ENCODE data around the gene ULK3.

Gene ULK3

DNA sequence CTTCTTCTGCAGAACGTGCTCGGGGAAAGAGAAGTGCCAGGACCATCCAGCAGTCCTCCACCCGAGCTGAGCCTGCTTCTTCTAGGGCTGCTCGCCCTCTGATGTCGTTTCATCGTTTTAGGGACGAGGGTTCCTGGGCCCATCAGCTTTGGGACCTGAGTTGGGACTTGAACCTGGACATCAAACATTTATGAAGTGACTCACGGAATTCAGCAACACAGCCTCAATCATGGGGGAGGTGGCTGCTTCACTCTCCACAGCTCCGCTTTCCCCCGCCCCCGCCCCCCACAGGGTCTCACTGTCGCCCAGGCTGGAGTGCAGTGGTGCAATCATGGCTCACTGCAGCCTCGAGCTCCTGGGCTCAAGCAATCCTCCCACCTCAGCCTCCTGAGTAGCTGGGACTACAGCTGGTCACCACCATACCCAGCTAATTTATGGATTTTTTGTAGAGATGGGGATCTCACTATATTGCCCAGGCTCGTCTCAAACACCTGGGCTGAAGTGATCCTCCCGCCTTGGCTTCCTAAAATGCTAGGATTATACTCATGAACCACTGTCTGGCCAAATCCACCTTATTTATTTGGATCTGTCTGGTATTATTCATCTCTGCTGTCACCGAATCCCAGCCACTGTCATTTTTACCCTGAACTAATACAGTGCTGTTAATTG, 30.9 kb upstream of the ULK3 start (continued):
- TF ChIP-seq, protein P1, sequence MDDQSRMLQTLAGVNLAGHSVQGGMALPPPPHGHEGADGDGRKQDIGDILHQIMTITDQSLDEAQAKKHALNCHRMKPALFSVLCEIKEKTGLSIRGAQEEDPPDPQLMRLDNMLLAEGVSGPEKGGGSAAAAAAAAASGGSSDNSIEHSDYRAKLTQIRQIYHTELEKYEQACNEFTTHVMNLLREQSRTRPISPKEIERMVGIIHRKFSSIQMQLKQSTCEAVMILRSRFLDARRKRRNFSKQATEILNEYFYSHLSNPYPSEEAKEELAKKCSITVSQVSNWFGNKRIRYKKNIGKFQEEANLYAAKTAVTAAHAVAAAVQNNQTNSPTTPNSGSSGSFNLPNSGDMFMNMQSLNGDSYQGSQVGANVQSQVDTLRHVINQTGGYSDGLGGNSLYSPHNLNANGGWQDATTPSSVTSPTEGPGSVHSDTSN (CRISPR knock-in tag; IDR thresholded peaks at IDR 0.05): no peak
- TF ChIP-seq ZNF623 (tag by site-specific recombination; IDR thresholded peaks at IDR 0.05) (no peak), SP7 (tag by site-specific recombination; IDR thresholded peaks at IDR 0.05) (peak; percentile 58; the same call in 1 of the 2 replicates), ZNF473 (tag by site-specific recombination; IDR thresholded peaks at IDR 0.05) (no peak), ZFHX2 (tag by site-specific recombination; conservative IDR thresholded peaks at IDR 0.05) (peak; percentile 66), MZF1 (tag by site-specific recombination; IDR thresholded peaks at IDR 0.05; ENCODE audit: borderline replicate concordance) (no peak), ZNF548 (tag by site-specific recombination; IDR thresholded peaks at IDR 0.05) (no peak; the same call in 1 of the 2 replicates), ZNF521 (tag by site-specific recombination; IDR thresholded peaks at IDR 0.05) (no peak), IKZF3 (tag by site-specific recombination; IDR thresholded peaks at IDR 0.05) (no peak), HOXD13 (CRISPR knock-in tag; IDR thresholded peaks at IDR 0.05; ENCODE audit: borderline replicate concordance) (no peak), ZNF610 (tag by site-specific recombination; IDR thresholded peaks at IDR 0.05; ENCODE audit: borderline replicate concordance) (no peak), ZXDB (tag by site-specific recombination; IDR thresholded peaks at IDR 0.05) (no peak), ZNF223 (tag by site-specific recombination; IDR thresholded peaks at IDR 0.05) (no peak), ZNF16 (tag by site-specific recombination; IDR thresholded peaks at IDR 0.05; ENCODE audit: low read depth) (no peak), ZBTB48 (tag by site-specific recombination; IDR thresholded peaks at IDR 0.05) (peak; percentile 91), ZNF184 (tag by site-specific recombination; IDR thresholded peaks at IDR 0.05) (0 out of 2 replicates have a peak, but pooled peaks have one; percentile 42), ZNF660 (tag by site-specific recombination; IDR thresholded peaks at IDR 0.05) (no peak), ZNF48 (tag by site-specific recombination; IDR thresholded peaks at IDR 0.05) (no peak), GLIS1 (tag by site-specific recombination; IDR thresholded peaks at IDR 0.05) (peak; percentile 92), ZNF510 (tag by site-specific recombination; IDR thresholded peaks at IDR 0.05; ENCODE audit: insufficient replicate concordance) (no peak), ZNF2 (tag by site-specific recombination; IDR thresholded peaks at IDR 0.05) (peak; percentile 27; the same call in 1 of the 2 replicates), HOXC10 (CRISPR knock-in tag; IDR thresholded peaks at IDR 0.05) (no peak)
- TF ChIP-seq, protein P2, sequence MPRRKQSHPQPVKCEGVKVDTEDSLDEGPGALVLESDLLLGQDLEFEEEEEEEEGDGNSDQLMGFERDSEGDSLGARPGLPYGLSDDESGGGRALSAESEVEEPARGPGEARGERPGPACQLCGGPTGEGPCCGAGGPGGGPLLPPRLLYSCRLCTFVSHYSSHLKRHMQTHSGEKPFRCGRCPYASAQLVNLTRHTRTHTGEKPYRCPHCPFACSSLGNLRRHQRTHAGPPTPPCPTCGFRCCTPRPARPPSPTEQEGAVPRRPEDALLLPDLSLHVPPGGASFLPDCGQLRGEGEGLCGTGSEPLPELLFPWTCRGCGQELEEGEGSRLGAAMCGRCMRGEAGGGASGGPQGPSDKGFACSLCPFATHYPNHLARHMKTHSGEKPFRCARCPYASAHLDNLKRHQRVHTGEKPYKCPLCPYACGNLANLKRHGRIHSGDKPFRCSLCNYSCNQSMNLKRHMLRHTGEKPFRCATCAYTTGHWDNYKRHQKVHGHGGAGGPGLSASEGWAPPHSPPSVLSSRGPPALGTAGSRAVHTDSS (tag by site-specific recombination; IDR thresholded peaks at IDR 0.05): no peak
- TF ChIP-seq, protein P3, sequence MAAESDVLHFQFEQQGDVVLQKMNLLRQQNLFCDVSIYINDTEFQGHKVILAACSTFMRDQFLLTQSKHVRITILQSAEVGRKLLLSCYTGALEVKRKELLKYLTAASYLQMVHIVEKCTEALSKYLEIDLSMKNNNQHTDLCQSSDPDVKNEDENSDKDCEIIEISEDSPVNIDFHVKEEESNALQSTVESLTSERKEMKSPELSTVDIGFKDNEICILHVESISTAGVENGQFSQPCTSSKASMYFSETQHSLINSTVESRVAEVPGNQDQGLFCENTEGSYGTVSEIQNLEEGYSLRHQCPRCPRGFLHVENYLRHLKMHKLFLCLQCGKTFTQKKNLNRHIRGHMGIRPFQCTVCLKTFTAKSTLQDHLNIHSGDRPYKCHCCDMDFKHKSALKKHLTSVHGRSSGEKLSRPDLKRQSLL (tag by site-specific recombination; IDR thresholded peaks at IDR 0.05): peak; percentile 72; the same call in 1 of the 2 replicates
- TF ChIP-seq, protein P4, sequence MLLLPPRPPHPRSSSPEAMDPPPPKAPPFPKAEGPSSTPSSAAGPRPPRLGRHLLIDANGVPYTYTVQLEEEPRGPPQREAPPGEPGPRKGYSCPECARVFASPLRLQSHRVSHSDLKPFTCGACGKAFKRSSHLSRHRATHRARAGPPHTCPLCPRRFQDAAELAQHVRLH (tag by site-specific recombination; IDR thresholded peaks at IDR 0.05): peak; percentile 13; the same call in 1 of the 2 replicates
- TF ChIP-seq, protein P5, sequence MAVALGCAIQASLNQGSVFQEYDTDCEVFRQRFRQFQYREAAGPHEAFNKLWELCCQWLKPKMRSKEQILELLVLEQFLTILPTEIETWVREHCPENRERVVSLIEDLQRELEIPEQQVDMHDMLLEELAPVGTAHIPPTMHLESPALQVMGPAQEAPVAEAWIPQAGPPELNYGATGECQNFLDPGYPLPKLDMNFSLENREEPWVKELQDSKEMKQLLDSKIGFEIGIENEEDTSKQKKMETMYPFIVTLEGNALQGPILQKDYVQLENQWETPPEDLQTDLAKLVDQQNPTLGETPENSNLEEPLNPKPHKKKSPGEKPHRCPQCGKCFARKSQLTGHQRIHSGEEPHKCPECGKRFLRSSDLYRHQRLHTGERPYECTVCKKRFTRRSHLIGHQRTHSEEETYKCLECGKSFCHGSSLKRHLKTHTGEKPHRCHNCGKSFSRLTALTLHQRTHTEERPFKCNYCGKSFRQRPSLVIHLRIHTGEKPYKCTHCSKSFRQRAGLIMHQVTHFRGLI (tag by site-specific recombination; IDR thresholded peaks at IDR 0.05): no peak
- TF ChIP-seq, protein P6, sequence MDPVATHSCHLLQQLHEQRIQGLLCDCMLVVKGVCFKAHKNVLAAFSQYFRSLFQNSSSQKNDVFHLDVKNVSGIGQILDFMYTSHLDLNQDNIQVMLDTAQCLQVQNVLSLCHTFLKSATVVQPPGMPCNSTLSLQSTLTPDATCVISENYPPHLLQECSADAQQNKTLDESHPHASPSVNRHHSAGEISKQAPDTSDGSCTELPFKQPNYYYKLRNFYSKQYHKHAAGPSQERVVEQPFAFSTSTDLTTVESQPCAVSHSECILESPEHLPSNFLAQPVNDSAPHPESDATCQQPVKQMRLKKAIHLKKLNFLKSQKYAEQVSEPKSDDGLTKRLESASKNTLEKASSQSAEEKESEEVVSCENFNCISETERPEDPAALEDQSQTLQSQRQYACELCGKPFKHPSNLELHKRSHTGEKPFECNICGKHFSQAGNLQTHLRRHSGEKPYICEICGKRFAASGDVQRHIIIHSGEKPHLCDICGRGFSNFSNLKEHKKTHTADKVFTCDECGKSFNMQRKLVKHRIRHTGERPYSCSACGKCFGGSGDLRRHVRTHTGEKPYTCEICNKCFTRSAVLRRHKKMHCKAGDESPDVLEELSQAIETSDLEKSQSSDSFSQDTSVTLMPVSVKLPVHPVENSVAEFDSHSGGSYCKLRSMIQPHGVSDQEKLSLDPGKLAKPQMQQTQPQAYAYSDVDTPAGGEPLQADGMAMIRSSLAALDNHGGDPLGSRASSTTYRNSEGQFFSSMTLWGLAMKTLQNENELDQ (tag by site-specific recombination; IDR thresholded peaks at IDR 0.05; ENCODE audit: low read depth): no peak
- TF ChIP-seq, protein P7, sequence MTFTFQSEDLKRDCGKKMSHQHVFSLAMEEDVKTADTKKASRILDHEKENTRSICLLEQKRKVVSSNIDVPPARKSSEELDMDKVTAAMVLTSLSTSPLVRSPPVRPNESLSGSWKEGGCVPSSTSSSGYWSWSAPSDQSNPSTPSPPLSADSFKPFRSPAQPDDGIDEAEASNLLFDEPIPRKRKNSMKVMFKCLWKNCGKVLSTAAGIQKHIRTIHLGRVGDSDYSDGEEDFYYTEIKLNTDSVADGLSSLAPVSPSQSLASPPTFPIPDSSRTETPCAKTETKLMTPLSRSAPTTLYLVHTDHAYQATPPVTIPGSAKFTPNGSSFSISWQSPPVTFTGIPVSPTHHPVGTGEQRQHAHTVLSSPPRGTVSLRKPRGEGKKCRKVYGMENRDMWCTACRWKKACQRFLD (tag by site-specific recombination; IDR thresholded peaks at IDR 0.05): no peak
- TF ChIP-seq, protein P8, sequence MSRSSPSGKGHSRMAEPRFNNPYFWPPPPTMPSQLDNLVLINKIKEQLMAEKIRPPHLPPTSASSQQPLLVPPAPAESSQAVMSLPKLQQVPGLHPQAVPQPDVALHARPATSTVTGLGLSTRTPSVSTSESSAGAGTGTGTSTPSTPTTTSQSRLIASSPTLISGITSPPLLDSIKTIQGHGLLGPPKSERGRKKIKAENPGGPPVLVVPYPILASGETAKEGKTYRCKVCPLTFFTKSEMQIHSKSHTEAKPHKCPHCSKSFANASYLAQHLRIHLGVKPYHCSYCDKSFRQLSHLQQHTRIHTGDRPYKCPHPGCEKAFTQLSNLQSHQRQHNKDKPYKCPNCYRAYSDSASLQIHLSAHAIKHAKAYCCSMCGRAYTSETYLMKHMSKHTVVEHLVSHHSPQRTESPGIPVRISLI (tag by site-specific recombination; IDR thresholded peaks at IDR 0.05): no peak
